Dermis microvascular lymphatic vessel endothelial cell (primary cell): ENCODE results near the gene COG5. TPM values are rescaled to one million over a fixed set of nuclear protein-coding genes. Genes with fewer than 3 reads are reported as not detected.
A peak's percentile ranks its signal among the peaks of the same experiment; 100 is the strongest.

Experiments used
- DNase-seq, 2 donors: peaks; one replicate each; pipeline versions ENCODE4 v3.0.0 to v3.0.0-alpha.2; 2010; ENCODE audit warnings: low read depth in 2 of 2
- total RNA-seq: library from RNA; depleted of rRNA; stranded (reverse); fragments of >200 nt; gene quantifications from 2 replicates; pipeline ENCODE4 v1.2.1, GENCODE V29; 2014

Gene COG5
- total RNA-seq, 1 donor from 2014 or later = 17.8 TPM

- peak; percentile 50 to 77 for DNase-seq
Observed at GRCh38 chr7:107463139-107464078, 100.3 kb downstream of the COG5 start.

- DNase-seq = no peak
Observed at GRCh38 chr7:107461938-107462533, 101.7 kb downstream of the COG5 start.

GRCh38 chr7:107453388-107453787 lies 110.3 kb downstream of the COG5 start:
- DNase-seq = no peak

- no peak for DNase-seq
Observed at GRCh38 chr7:107450970-107451369, 112.8 kb downstream of the COG5 start.

- DNase-seq = no peak
Observed at GRCh38 chr7:107446988-107447387, 116.7 kb downstream of the COG5 start.

- no peak for DNase-seq
Observed at GRCh38 chr7:107446531-107446930, 117.2 kb downstream of the COG5 start.

GRCh38 chr7:107442678-107443077 lies 121.0 kb downstream of the COG5 start:
- no peak for DNase-seq

- DNase-seq = no peak
Observed at GRCh38 chr7:107441581-107442422, 121.9 kb downstream of the COG5 start.

GRCh38 chr7:107439025-107439424 lies 124.7 kb downstream of the COG5 start:
- DNase-seq = no peak

- DNase-seq = no peak
Observed at GRCh38 chr7:107435749-107436148, 128.0 kb downstream of the COG5 start.

GRCh38 chr7:107432261-107432660 lies 131.5 kb downstream of the COG5 start:
- no peak for DNase-seq

- DNase-seq = no peak
Observed at GRCh38 chr7:107430057-107430456, 133.7 kb downstream of the COG5 start.

- no peak for DNase-seq
Observed at GRCh38 chr7:107428642-107429041, 135.1 kb downstream of the COG5 start.

- no peak for DNase-seq
Observed at GRCh38 chr7:107427462-107427861, 136.3 kb downstream of the COG5 start.

GRCh38 chr7:107414198-107414597 lies 149.5 kb downstream of the COG5 start:
- no peak for DNase-seq

- DNase-seq = no peak
Observed at GRCh38 chr7:107408349-107408748, 155.4 kb downstream of the COG5 start.

GRCh38 chr7:107405559-107405958 lies 158.2 kb downstream of the COG5 start:
- no peak for DNase-seq

GRCh38 chr7:107404740-107405537 lies 158.8 kb downstream of the COG5 start:
- no peak for DNase-seq

GRCh38 chr7:107398161-107398560 lies 165.6 kb downstream of the COG5 start:
- DNase-seq = no peak

GRCh38 chr7:107396990-107397389 lies 166.7 kb downstream of the COG5 start:
- DNase-seq = no peak

GRCh38 chr7:107396081-107396480 lies 167.6 kb downstream of the COG5 start:
- no peak for DNase-seq
